GM23338 (cell line): ENCODE measurements around the gene SORD.

Source experiments
- EZH2 ChIP-seq: fragments of 200-600 bp; sonication (generic); IDR thresholded peaks from one replicate; pipeline ENCODE4 v1.8.0; 2017; ENCODE audit warnings: antibody characterized with exemption, mild to moderate bottlenecking, low read depth; ENCODE audit not compliant: unreplicated experiment
- EZH2phosphoT487 ChIP-seq: fragments of 200-600 bp; sonication (generic); IDR thresholded peaks from one replicate; pipeline ENCODE4 v1.8.1; 2018; ENCODE audit warnings: antibody characterized with exemption; ENCODE audit not compliant: unreplicated experiment
- JUNB ChIP-seq: IDR thresholded peaks from one replicate; pipeline ENCODE4 v1.6.1; 2016; ENCODE audit warnings: antibody characterized with exemption; ENCODE audit not compliant: unreplicated experiment
- NANOG ChIP-seq: IDR thresholded peaks from 2 replicates; pipeline ENCODE4 v1.6.1; 2016; ENCODE audit warnings: antibody characterized with exemption, borderline replicate concordance
- POLR2AphosphoS5 ChIP-seq: IDR thresholded peaks from 2 replicates; pipeline ENCODE4 v1.6.1; 2016; ENCODE audit warnings: antibody characterized with exemption, low read depth
- TF ChIP-seq, protein P1 (sequence below): IDR thresholded peaks from one replicate; pipeline ENCODE4 v1.6.1; 2018; ENCODE audit warnings: antibody characterized with exemption; ENCODE audit not compliant: unreplicated experiment
- TF ChIP-seq, protein P2 (sequence below), 2 experiments: fragments of 200-600 bp in 1 of 2; sonication (generic) in 1 of 2; conservative IDR thresholded peaks; 2 replicates each; pipeline versions ENCODE4 v1.5.1 to v1.6.1; 2016 to 2017; ENCODE audit warnings: antibody characterized with exemption in 2 of 2, low read depth in 2 of 2, mild to moderate bottlenecking in 2 of 2, moderate library complexity in 1 of 2
- TF ChIP-seq, protein P3 (sequence below): IDR thresholded peaks from 2 replicates; pipeline ENCODE4 v1.6.1; 2016; ENCODE audit warnings: antibody characterized with exemption

DNA sequence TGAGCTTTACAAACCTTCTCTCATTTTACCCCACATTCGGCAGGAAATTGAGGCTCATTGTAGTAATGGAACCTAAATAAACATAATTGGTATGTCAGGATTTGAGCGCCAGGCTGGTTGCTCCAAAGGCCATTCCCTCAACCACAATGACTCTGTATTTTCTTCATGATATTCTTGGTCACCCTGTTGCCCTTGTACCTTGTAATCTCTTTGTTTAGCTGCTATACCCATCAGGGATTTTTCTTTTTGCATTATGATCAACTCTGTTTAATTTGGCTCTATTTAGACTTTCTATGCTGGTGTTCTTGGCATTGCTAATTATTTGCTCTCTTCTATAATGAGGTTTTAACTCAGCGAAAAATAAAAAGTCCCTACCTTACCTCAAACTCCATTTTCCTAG lies 61.2 kb downstream of the SORD start:
- TF ChIP-seq NANOG (no peak), EZH2phosphoT487 (no peak), EZH2 (no peak), POLR2AphosphoS5 (no peak), JUNB (no peak)
- TF ChIP-seq, protein P1, sequence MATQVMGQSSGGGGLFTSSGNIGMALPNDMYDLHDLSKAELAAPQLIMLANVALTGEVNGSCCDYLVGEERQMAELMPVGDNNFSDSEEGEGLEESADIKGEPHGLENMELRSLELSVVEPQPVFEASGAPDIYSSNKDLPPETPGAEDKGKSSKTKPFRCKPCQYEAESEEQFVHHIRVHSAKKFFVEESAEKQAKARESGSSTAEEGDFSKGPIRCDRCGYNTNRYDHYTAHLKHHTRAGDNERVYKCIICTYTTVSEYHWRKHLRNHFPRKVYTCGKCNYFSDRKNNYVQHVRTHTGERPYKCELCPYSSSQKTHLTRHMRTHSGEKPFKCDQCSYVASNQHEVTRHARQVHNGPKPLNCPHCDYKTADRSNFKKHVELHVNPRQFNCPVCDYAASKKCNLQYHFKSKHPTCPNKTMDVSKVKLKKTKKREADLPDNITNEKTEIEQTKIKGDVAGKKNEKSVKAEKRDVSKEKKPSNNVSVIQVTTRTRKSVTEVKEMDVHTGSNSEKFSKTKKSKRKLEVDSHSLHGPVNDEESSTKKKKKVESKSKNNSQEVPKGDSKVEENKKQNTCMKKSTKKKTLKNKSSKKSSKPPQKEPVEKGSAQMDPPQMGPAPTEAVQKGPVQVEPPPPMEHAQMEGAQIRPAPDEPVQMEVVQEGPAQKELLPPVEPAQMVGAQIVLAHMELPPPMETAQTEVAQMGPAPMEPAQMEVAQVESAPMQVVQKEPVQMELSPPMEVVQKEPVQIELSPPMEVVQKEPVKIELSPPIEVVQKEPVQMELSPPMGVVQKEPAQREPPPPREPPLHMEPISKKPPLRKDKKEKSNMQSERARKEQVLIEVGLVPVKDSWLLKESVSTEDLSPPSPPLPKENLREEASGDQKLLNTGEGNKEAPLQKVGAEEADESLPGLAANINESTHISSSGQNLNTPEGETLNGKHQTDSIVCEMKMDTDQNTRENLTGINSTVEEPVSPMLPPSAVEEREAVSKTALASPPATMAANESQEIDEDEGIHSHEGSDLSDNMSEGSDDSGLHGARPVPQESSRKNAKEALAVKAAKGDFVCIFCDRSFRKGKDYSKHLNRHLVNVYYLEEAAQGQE = no peak
- TF ChIP-seq, protein P2, sequence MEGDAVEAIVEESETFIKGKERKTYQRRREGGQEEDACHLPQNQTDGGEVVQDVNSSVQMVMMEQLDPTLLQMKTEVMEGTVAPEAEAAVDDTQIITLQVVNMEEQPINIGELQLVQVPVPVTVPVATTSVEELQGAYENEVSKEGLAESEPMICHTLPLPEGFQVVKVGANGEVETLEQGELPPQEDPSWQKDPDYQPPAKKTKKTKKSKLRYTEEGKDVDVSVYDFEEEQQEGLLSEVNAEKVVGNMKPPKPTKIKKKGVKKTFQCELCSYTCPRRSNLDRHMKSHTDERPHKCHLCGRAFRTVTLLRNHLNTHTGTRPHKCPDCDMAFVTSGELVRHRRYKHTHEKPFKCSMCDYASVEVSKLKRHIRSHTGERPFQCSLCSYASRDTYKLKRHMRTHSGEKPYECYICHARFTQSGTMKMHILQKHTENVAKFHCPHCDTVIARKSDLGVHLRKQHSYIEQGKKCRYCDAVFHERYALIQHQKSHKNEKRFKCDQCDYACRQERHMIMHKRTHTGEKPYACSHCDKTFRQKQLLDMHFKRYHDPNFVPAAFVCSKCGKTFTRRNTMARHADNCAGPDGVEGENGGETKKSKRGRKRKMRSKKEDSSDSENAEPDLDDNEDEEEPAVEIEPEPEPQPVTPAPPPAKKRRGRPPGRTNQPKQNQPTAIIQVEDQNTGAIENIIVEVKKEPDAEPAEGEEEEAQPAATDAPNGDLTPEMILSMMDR (conservative IDR thresholded peaks at IDR 0.05; ENCODE audit: low read depth in 2 of 2) = no peak
- TF ChIP-seq, protein P3, sequence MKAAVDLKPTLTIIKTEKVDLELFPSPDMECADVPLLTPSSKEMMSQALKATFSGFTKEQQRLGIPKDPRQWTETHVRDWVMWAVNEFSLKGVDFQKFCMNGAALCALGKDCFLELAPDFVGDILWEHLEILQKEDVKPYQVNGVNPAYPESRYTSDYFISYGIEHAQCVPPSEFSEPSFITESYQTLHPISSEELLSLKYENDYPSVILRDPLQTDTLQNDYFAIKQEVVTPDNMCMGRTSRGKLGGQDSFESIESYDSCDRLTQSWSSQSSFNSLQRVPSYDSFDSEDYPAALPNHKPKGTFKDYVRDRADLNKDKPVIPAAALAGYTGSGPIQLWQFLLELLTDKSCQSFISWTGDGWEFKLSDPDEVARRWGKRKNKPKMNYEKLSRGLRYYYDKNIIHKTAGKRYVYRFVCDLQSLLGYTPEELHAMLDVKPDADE = no peak
